HFFc6 (cell line): ENCODE data around the gene BCKDK. TPM values are rescaled to one million over a fixed set of nuclear protein-coding genes. Genes with fewer than 3 reads are reported as not detected.

Experiments used
- DNase-seq: peaks from one replicate; pipeline ENCODE4 v3.0.0-alpha.2; 2018
- H3K27ac Mint-ChIP-seq: 2 replicates; pipeline ENCODE4 v1.8.0; 2020; ENCODE audit warnings: mild to moderate bottlenecking, mixed read lengths
- H3K27me3 Mint-ChIP-seq: 2 replicates; pipeline ENCODE4 v1.8.0; 2021; ENCODE audit warnings: mild to moderate bottlenecking, moderate library complexity, mixed read lengths; ENCODE audit not compliant: insufficient read depth
- H3K36me3 Mint-ChIP-seq: 2 replicates; pipeline ENCODE4 v1.8.0; 2021; ENCODE audit warnings: low read depth, mixed read lengths
- H3K4me1 Mint-ChIP-seq: 2 replicates; pipeline ENCODE4 v1.8.0; 2020; ENCODE audit warnings: low read depth, mixed read lengths
- H3K4me3 Mint-ChIP-seq: 2 replicates; pipeline ENCODE4 v1.8.0; 2020; ENCODE audit warnings: mild to moderate bottlenecking, moderate library complexity, mixed read lengths
- H3K9me3 Mint-ChIP-seq: 2 replicates; pipeline ENCODE4 v1.8.0; 2020; ENCODE audit warnings: mild to moderate bottlenecking, mixed read lengths
- CTCF ChIP-seq: fragments of 200-600 bp; sonication (generic); IDR thresholded peaks from 2 replicates; pipeline ENCODE4 v1.5.0; 2021; ENCODE audit warnings: antibody characterized with exemption, mild to moderate bottlenecking
- total RNA-seq, 6 experiments: library from RNA; stranded (reverse); fragmentation: NEBNext Ultra II Directional; extraction: Animal tissue kit (Norgen Biotek cat#: 25700); gene quantifications; 2 replicates in 1 of 6; 3 replicates in 5 of 6; pipeline ENCODE4 v1.2.3, GENCODE V29; 2021

BCKDK gene
- total RNA-seq, 6 experiments from 2014 or later = 56.8 to 64.8 (median 59.4) TPM

GRCh38 chr16:31131841-31132271 lies 23.7 kb downstream of the BCKDK start:
- H3K4me3 Mint-ChIP-seq = no peak overlapping the region

GRCh38 chr16:31132303-31132979 lies 24.3 kb downstream of the BCKDK start:
- no peak overlapping the region for H3K27ac Mint-ChIP-seq
- no peaks in the 10 kb centered on the region for H3K36me3 Mint-ChIP-seq

More at GRCh38 chr16:31131841-31132271, 23.7 kb downstream of the BCKDK start:
- Mint-ChIP-seq H3K4me1 (peaks cover 8% of the 10 kb centered on the region), H3K27ac (no peak overlapping the region), H3K36me3 (no peaks in the 10 kb centered on the region), H3K9me3 (no peaks in the 10 kb centered on the region), H3K27me3 (peaks cover 9% of the 10 kb centered on the region)
- DNase-seq = no peak
- TF ChIP-seq CTCF = no peak

GRCh38 chr16:31133046-31133501 lies 24.9 kb downstream of the BCKDK start:
- no peak overlapping the region for H3K27ac Mint-ChIP-seq
- peaks cover 9% of the 10 kb centered on the region for H3K4me1 Mint-ChIP-seq
- peaks cover 9% of the 10 kb centered on the region for H3K27me3 Mint-ChIP-seq
- no peak overlapping the region for H3K4me3 Mint-ChIP-seq
- no peak for DNase-seq
- no peaks in the 10 kb centered on the region for H3K9me3 Mint-ChIP-seq
- no peak for TF ChIP-seq CTCF
- H3K36me3 Mint-ChIP-seq = no peaks in the 10 kb centered on the region

More at GRCh38 chr16:31132303-31132979, 24.3 kb downstream of the BCKDK start:
- Mint-ChIP-seq H3K4me3 (no peak overlapping the region), H3K4me1 (peaks cover 8% of the 10 kb centered on the region), H3K27me3 (peaks cover 9% of the 10 kb centered on the region), H3K9me3 (no peaks in the 10 kb centered on the region)
- no peak for DNase-seq
- TF ChIP-seq CTCF = no peak

GRCh38 chr16:31134091-31134571 lies 25.9 kb downstream of the BCKDK start:
- no peak for TF ChIP-seq CTCF
- no peaks in the 10 kb centered on the region for H3K9me3 Mint-ChIP-seq
- peaks cover 20% of the 10 kb centered on the region for H3K4me1 Mint-ChIP-seq
- H3K27ac Mint-ChIP-seq = no peak overlapping the region
- DNase-seq = no peak
- H3K36me3 Mint-ChIP-seq = no peaks in the 10 kb centered on the region
- no peak overlapping the region for H3K4me3 Mint-ChIP-seq
- H3K27me3 Mint-ChIP-seq = peaks cover 9% of the 10 kb centered on the region

GRCh38 chr16:31134625-31135534 lies 26.7 kb downstream of the BCKDK start:
- no peaks in the 10 kb centered on the region for H3K36me3 Mint-ChIP-seq

More at GRCh38 chr16:31134625-31135534, 26.7 kb downstream of the BCKDK start:
- no peak for DNase-seq
- Mint-ChIP-seq H3K4me1 (peaks cover 20% of the 10 kb centered on the region), H3K27ac (no peak overlapping the region), H3K9me3 (no peaks in the 10 kb centered on the region), H3K4me3 (no peak overlapping the region), H3K27me3 (peaks cover 9% of the 10 kb centered on the region)
- no peak for TF ChIP-seq CTCF
